Measurements from ENCODE around the gene FOSL1. TPM values are rescaled to one million over a fixed set of nuclear protein-coding genes. Genes with fewer than 3 reads are reported as not detected.

Gene FOSL1
- total and polyA plus RNA-seq, 2 of the 13 experiments (the other 11 are each of a cell fraction or from before 2014, with no cell fraction given) = 4.0 to 4.1 TPM

DNA sequence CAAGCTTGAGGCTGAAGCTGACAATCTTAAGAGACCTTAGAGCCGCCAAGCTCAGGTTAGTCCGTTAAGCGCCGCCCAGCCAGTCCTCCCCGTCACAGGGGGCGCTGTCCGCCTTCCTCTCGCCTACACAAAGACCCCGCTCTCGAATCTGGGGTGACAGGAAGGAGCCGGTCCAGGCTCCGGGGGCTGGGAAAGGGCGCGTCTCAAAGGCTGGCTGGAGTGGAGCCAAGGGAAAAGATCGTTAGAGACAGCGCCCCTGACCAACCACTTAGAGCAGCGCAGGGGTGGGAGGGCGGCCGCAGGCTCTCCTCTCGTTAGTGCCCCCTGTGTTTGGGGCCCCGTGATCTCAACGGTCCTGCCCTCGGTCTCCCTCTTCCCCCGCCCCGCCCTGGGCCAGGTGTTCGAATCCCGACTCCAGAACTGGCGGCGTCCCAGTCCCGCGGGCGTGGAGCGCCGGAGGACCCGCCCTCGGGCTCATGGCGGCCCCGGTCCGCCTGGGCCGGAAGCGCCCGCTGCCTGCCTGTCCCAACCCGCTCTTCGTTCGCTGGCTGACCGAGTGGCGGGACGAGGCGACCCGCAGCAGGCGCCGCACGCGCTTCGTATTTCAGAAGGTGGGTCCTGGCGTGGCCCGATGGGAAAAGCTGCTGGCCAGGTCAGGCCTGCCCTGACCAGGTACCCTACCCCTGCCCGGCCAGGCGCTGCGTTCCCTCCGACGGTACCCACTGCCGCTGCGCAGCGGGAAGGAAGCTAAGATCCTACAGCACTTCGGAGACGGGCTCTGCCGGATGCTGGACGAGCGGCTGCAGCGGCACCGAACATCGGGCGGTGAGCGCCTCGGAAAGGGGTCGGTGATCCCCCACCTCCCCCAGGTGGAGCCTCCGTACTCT lies 39.7 kb downstream of the FOSL1 start, which contains the start of gene MUS81 (continued):
- TF ChIP-seq, protein P1, sequence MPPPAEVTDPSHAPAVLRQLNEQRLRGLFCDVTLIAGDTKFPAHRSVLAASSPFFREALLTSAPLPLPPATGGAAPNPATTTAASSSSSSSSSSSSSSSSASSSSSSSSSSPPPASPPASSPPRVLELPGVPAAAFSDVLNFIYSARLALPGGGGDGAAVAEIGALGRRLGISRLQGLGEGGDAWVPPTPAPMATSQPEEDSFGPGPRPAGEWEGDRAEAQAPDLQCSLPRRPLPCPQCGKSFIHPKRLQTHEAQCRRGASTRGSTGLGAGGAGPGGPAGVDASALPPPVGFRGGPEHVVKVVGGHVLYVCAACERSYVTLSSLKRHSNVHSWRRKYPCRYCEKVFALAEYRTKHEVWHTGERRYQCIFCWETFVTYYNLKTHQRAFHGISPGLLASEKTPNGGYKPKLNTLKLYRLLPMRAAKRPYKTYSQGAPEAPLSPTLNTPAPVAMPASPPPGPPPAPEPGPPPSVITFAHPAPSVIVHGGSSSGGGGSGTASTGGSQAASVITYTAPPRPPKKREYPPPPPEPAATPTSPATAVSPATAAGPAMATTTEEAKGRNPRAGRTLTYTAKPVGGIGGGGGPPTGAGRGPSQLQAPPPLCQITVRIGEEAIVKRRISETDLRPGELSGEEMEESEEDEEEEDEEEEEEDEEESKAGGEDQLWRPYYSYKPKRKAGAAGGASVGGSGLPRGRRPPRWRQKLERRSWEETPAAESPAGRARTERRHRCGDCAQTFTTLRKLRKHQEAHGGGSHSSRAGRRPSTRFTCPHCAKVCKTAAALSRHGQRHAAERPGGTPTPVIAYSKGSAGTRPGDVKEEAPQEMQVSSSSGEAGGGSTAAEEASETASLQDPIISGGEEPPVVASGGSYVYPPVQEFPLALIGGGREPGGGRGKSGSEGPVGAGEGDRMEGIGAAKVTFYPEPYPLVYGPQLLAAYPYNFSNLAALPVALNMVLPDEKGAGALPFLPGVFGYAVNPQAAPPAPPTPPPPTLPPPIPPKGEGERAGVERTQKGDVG (CRISPR knock-in tag; IDR thresholded peaks at IDR 0.05; ENCODE audit: borderline replicate concordance) = no peak
- TF ChIP-seq HOXA3 (CRISPR knock-in tag; IDR thresholded peaks at IDR 0.05) (peak; percentile 87), SRY (CRISPR knock-in tag; IDR thresholded peaks at IDR 0.05) (peak; percentile 76; the same call in 1 of the 2 replicates), NFE2L1 (CRISPR knock-in tag; IDR thresholded peaks at IDR 0.05; ENCODE audit: borderline replicate concordance) (no peak), ZNF816 (CRISPR knock-in tag; IDR thresholded peaks at IDR 0.05; ENCODE audit: borderline replicate concordance) (peak; percentile 82; the same call in 1 of the 2 replicates), ZNF724P (CRISPR knock-in tag; IDR thresholded peaks at IDR 0.05; ENCODE audit: borderline replicate concordance) (0 out of 2 replicates have a peak, but pooled peaks have one; percentile 32), ZNF468 (CRISPR knock-in tag; IDR thresholded peaks at IDR 0.05) (no peak)
- TF ChIP-seq, protein P2, sequence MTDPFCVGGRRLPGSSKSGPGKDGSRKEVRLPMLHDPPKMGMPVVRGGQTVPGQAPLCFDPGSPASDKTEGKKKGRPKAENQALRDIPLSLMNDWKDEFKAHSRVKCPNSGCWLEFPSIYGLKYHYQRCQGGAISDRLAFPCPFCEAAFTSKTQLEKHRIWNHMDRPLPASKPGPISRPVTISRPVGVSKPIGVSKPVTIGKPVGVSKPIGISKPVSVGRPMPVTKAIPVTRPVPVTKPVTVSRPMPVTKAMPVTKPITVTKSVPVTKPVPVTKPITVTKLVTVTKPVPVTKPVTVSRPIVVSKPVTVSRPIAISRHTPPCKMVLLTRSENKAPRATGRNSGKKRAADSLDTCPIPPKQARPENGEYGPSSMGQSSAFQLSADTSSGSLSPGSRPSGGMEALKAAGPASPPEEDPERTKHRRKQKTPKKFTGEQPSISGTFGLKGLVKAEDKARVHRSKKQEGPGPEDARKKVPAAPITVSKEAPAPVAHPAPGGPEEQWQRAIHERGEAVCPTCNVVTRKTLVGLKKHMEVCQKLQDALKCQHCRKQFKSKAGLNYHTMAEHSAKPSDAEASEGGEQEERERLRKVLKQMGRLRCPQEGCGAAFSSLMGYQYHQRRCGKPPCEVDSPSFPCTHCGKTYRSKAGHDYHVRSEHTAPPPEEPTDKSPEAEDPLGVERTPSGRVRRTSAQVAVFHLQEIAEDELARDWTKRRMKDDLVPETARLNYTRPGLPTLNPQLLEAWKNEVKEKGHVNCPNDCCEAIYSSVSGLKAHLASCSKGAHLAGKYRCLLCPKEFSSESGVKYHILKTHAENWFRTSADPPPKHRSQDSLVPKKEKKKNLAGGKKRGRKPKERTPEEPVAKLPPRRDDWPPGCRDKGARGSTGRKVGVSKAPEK (CRISPR knock-in tag; IDR thresholded peaks at IDR 0.05; ENCODE audit: borderline replicate concordance) = no peak
- TF ChIP-seq, protein P3, sequence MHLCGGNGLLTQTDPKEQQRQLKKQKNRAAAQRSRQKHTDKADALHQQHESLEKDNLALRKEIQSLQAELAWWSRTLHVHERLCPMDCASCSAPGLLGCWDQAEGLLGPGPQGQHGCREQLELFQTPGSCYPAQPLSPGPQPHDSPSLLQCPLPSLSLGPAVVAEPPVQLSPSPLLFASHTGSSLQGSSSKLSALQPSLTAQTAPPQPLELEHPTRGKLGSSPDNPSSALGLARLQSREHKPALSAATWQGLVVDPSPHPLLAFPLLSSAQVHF (CRISPR knock-in tag; IDR thresholded peaks at IDR 0.05) = no peak
- TF ChIP-seq, protein P4, sequence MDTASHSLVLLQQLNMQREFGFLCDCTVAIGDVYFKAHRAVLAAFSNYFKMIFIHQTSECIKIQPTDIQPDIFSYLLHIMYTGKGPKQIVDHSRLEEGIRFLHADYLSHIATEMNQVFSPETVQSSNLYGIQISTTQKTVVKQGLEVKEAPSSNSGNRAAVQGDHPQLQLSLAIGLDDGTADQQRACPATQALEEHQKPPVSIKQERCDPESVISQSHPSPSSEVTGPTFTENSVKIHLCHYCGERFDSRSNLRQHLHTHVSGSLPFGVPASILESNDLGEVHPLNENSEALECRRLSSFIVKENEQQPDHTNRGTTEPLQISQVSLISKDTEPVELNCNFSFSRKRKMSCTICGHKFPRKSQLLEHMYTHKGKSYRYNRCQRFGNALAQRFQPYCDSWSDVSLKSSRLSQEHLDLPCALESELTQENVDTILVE (CRISPR knock-in tag; IDR thresholded peaks at IDR 0.05) = peak; percentile 91
- TF ChIP-seq, protein P5, sequence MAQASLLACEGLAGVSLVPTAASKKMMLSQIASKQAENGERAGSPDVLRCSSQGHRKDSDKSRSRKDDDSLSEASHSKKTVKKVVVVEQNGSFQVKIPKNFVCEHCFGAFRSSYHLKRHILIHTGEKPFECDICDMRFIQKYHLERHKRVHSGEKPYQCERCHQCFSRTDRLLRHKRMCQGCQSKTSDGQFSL (CRISPR knock-in tag; IDR thresholded peaks at IDR 0.05) = no peak
- TF ChIP-seq, protein P6, sequence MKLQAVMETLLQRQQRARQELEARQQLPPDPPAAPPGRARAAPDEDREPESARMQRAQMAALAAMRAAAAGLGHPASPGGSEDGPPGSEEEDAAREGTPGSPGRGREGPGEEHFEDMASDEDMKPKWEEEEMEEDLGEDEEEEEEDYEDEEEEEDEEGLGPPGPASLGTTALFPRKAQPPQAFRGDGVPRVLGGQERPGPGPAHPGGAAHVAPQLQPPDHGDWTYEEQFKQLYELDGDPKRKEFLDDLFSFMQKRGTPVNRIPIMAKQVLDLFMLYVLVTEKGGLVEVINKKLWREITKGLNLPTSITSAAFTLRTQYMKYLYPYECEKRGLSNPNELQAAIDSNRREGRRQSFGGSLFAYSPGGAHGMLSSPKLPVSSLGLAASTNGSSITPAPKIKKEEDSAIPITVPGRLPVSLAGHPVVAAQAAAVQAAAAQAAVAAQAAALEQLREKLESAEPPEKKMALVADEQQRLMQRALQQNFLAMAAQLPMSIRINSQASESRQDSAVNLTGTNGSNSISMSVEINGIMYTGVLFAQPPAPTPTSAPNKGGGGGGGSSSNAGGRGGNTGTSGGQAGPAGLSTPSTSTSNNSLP (IDR thresholded peaks at IDR 0.05; ENCODE audit: low read depth, low read length) = 0 out of 2 replicates have a peak, but pooled peaks have one; percentile 30
- TF ChIP-seq, protein P7, sequence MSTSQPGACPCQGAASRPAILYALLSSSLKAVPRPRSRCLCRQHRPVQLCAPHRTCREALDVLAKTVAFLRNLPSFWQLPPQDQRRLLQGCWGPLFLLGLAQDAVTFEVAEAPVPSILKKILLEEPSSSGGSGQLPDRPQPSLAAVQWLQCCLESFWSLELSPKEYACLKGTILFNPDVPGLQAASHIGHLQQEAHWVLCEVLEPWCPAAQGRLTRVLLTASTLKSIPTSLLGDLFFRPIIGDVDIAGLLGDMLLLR (CRISPR knock-in tag; IDR thresholded peaks at IDR 0.05) = peak; percentile 81
